ENCODE results near the gene BRD7. TPM values are rescaled to one million over a fixed set of nuclear protein-coding genes. Genes with fewer than 3 reads are reported as not detected.

BRD7 gene
- total and polyA plus RNA-seq, 2 of the 13 experiments (the other 11 are each of a cell fraction or from before 2014, with no cell fraction given) = 82.3 to 149 TPM

- TF ChIP-seq, protein P1, sequence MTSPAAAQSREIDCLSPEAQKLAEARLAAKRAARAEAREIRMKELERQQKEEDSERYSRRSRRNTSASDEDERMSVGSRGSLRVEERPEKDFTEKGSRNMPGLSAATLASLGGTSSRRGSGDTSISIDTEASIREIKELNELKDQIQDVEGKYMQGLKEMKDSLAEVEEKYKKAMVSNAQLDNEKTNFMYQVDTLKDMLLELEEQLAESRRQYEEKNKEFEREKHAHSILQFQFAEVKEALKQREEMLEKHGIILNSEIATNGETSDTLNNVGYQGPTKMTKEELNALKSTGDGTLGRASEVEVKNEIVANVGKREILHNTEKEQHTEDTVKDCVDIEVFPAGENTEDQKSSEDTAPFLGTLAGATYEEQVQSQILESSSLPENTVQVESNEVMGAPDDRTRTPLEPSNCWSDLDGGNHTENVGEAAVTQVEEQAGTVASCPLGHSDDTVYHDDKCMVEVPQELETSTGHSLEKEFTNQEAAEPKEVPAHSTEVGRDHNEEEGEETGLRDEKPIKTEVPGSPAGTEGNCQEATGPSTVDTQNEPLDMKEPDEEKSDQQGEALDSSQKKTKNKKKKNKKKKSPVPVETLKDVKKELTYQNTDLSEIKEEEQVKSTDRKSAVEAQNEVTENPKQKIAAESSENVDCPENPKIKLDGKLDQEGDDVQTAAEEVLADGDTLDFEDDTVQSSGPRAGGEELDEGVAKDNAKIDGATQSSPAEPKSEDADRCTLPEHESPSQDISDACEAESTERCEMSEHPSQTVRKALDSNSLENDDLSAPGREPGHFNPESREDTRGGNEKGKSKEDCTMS (CRISPR knock-in tag; conservative IDR thresholded peaks at IDR 0.05) = no peak
- TF ChIP-seq IRF9 (CRISPR knock-in tag; IDR thresholded peaks at IDR 0.05; ENCODE audit: borderline replicate concordance) = 0 out of 2 replicates have a peak, but pooled peaks have one; percentile 23
- TF ChIP-seq HDAC1 (CRISPR knock-in tag; IDR thresholded peaks at IDR 0.05) = peak; percentile 92
- TF ChIP-seq, protein P2, sequence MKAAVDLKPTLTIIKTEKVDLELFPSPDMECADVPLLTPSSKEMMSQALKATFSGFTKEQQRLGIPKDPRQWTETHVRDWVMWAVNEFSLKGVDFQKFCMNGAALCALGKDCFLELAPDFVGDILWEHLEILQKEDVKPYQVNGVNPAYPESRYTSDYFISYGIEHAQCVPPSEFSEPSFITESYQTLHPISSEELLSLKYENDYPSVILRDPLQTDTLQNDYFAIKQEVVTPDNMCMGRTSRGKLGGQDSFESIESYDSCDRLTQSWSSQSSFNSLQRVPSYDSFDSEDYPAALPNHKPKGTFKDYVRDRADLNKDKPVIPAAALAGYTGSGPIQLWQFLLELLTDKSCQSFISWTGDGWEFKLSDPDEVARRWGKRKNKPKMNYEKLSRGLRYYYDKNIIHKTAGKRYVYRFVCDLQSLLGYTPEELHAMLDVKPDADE (CRISPR knock-in tag; IDR thresholded peaks at IDR 0.05) = no peak
- TF ChIP-seq, protein P3, sequence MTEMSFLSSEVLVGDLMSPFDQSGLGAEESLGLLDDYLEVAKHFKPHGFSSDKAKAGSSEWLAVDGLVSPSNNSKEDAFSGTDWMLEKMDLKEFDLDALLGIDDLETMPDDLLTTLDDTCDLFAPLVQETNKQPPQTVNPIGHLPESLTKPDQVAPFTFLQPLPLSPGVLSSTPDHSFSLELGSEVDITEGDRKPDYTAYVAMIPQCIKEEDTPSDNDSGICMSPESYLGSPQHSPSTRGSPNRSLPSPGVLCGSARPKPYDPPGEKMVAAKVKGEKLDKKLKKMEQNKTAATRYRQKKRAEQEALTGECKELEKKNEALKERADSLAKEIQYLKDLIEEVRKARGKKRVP (CRISPR knock-in tag; IDR thresholded peaks at IDR 0.05) = no peak
- no peak for TF ChIP-seq U2AF1 (optimal IDR thresholded peaks at IDR 0.05; ENCODE audit: low read depth, low read length)
- no peak for TF ChIP-seq FOXO4 (CRISPR knock-in tag; conservative IDR thresholded peaks at IDR 0.05)
- no peak for TF ChIP-seq BHLHE40 (IDR thresholded peaks at IDR 0.05; ENCODE audit: low read length)
- no peak for TF ChIP-seq ZSCAN20 (CRISPR knock-in tag; IDR thresholded peaks at IDR 0.05; ENCODE audit: borderline replicate concordance)
- no peak for TF ChIP-seq ZNF17 (CRISPR knock-in tag; IDR thresholded peaks at IDR 0.05)
- TF ChIP-seq NR1H2 (CRISPR knock-in tag; IDR thresholded peaks at IDR 0.05; ENCODE audit: borderline replicate concordance, low read depth) = no peak
- TF ChIP-seq, protein P4, sequence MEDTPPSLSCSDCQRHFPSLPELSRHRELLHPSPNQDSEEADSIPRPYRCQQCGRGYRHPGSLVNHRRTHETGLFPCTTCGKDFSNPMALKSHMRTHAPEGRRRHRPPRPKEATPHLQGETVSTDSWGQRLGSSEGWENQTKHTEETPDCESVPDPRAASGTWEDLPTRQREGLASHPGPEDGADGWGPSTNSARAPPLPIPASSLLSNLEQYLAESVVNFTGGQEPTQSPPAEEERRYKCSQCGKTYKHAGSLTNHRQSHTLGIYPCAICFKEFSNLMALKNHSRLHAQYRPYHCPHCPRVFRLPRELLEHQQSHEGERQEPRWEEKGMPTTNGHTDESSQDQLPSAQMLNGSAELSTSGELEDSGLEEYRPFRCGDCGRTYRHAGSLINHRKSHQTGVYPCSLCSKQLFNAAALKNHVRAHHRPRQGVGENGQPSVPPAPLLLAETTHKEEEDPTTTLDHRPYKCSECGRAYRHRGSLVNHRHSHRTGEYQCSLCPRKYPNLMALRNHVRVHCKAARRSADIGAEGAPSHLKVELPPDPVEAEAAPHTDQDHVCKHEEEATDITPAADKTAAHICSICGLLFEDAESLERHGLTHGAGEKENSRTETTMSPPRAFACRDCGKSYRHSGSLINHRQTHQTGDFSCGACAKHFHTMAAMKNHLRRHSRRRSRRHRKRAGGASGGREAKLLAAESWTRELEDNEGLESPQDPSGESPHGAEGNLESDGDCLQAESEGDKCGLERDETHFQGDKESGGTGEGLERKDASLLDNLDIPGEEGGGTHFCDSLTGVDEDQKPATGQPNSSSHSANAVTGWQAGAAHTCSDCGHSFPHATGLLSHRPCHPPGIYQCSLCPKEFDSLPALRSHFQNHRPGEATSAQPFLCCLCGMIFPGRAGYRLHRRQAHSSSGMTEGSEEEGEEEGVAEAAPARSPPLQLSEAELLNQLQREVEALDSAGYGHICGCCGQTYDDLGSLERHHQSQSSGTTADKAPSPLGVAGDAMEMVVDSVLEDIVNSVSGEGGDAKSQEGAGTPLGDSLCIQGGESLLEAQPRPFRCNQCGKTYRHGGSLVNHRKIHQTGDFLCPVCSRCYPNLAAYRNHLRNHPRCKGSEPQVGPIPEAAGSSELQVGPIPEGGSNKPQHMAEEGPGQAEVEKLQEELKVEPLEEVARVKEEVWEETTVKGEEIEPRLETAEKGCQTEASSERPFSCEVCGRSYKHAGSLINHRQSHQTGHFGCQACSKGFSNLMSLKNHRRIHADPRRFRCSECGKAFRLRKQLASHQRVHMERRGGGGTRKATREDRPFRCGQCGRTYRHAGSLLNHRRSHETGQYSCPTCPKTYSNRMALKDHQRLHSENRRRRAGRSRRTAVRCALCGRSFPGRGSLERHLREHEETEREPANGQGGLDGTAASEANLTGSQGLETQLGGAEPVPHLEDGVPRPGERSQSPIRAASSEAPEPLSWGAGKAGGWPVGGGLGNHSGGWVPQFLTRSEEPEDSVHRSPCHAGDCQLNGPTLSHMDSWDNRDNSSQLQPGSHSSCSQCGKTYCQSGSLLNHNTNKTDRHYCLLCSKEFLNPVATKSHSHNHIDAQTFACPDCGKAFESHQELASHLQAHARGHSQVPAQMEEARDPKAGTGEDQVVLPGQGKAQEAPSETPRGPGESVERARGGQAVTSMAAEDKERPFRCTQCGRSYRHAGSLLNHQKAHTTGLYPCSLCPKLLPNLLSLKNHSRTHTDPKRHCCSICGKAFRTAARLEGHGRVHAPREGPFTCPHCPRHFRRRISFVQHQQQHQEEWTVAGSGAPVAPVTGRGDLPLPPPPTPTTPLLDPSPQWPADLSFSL (CRISPR knock-in tag; IDR thresholded peaks at IDR 0.05) = no peak
- TF ChIP-seq ZNF329 (CRISPR knock-in tag; IDR thresholded peaks at IDR 0.05; ENCODE audit: low read depth) = no peak
Observed at GRCh38 chr16:50291719-50292565, 76.8 kb downstream of the BRD7 start (continued).

Data from HepG2 (cell line).